Lower lobe of right lung (tissue), 2 donors: Measurements from ENCODE around the gene EMX2. TPM values are rescaled to one million over a fixed set of nuclear protein-coding genes. Genes with fewer than 3 reads are reported as not detected.

ENCODE experiments used
- ATAC-seq, 2 donors: fragments of 200-7000 bp; cut with Tn5 transposase; one replicate each; pipeline ENCODE4 v1.9.1; 2020 to 2022; ENCODE audit warnings: mild to moderate bottlenecking in 2 of 2, moderate library complexity in 2 of 2
- DNase-seq: peaks from one replicate; pipeline ENCODE4 v3.0.0-alpha.2; 2020
- H3K27ac ChIP-seq: fragments of 200-600 bp; one replicate; pipeline ENCODE4 v1.8.0; 2022
- H3K27me3 ChIP-seq: fragments of 200-600 bp; one replicate; pipeline ENCODE4 v1.8.0; 2022; ENCODE audit warnings: low read depth
- H3K36me3 ChIP-seq: fragments of 200-600 bp; one replicate; pipeline ENCODE4 v1.8.0; 2022; ENCODE audit warnings: mild to moderate bottlenecking
- H3K4me1 ChIP-seq: fragments of 200-600 bp; one replicate; pipeline ENCODE4 v1.8.0; 2022
- H3K4me3 ChIP-seq: fragments of 200-600 bp; one replicate; pipeline ENCODE4 v1.8.0; 2022; ENCODE audit warnings: mild to moderate bottlenecking
- H3K9me3 ChIP-seq: fragments of 200-600 bp; one replicate; pipeline ENCODE4 v1.8.0; 2022
- intact Hi-C: fragments of 100-400 bp; cut with DNase I; formaldehyde crosslinking; loops from one replicate; pipeline ENCODE4 v1.11.0; 2022
- total RNA-seq: library from RNA; stranded (reverse); fragmentation: NEBNext Ultra II Directional; extraction: Animal tissue kit (Norgen Biotek cat#: 25700); gene quantifications from one replicate; pipeline ENCODE4 v1.2.1, GENCODE V29; 2021
- TF ChIP-seq, protein P1 (sequence below): fragments of 200-600 bp; IDR thresholded peaks from one replicate; pipeline ENCODE4 v1.8.0; 2022; ENCODE audit warnings: antibody characterized with exemption, mild to moderate bottlenecking
- donor health status: DM: no; HTN: yes; CAD: no; lungs with severe emphysema.

The EMX2 gene
- total RNA-seq, 1 donor from 2014 or later: not detected

- Histone ChIP-seq H3K27me3 (peaks cover 75% of the 10 kb centered on the region), H3K9me3 (no peaks in the 10 kb centered on the region), H3K36me3 (no peaks in the 10 kb centered on the region), H3K4me3 (no peak overlapping the region), H3K4me1 (no peaks in the 10 kb centered on the region), H3K27ac (no peak overlapping the region)
- DNase-seq: no peak
- TF ChIP-seq, protein P1, sequence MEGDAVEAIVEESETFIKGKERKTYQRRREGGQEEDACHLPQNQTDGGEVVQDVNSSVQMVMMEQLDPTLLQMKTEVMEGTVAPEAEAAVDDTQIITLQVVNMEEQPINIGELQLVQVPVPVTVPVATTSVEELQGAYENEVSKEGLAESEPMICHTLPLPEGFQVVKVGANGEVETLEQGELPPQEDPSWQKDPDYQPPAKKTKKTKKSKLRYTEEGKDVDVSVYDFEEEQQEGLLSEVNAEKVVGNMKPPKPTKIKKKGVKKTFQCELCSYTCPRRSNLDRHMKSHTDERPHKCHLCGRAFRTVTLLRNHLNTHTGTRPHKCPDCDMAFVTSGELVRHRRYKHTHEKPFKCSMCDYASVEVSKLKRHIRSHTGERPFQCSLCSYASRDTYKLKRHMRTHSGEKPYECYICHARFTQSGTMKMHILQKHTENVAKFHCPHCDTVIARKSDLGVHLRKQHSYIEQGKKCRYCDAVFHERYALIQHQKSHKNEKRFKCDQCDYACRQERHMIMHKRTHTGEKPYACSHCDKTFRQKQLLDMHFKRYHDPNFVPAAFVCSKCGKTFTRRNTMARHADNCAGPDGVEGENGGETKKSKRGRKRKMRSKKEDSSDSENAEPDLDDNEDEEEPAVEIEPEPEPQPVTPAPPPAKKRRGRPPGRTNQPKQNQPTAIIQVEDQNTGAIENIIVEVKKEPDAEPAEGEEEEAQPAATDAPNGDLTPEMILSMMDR: no peak
- intact Hi-C loops: no loop called here
- no peak for ATAC-seq
Measured at GRCh38 chr10:117556356-117556755, 13.8 kb downstream of the EMX2 start.

DNA sequence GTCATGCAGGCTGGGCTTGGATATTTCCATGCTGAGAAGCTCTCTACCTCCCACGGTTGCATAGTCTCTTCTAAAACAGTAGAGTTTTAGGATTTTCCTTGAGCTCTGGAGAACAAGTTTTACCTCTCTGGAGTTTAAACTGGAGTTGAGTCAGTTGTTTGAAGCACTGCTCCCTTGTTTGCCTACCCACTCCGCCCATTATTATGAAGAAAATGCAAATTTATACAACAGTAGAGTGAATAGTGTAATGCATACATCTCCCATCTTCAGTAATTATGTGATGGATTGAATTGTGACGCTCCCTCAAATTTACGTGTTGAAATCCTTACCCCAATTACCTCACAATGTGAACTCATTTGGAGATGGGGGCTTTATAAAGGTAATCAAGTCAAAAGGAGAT is 17.2 kb downstream of the EMX2 start:
- H3K27me3 ChIP-seq: peaks cover 54% of the 10 kb centered on the region
- H3K4me1 ChIP-seq: no peaks in the 10 kb centered on the region
- DNase-seq (no peak), ATAC-seq (no peak)
- H3K9me3 ChIP-seq: no peaks in the 10 kb centered on the region
- TF ChIP-seq, protein P1: no peak
- no peak overlapping the region for H3K4me3 ChIP-seq
- H3K36me3 ChIP-seq: no peaks in the 10 kb centered on the region
- no peak overlapping the region for H3K27ac ChIP-seq
- intact Hi-C loops: no loop called here

DNA sequence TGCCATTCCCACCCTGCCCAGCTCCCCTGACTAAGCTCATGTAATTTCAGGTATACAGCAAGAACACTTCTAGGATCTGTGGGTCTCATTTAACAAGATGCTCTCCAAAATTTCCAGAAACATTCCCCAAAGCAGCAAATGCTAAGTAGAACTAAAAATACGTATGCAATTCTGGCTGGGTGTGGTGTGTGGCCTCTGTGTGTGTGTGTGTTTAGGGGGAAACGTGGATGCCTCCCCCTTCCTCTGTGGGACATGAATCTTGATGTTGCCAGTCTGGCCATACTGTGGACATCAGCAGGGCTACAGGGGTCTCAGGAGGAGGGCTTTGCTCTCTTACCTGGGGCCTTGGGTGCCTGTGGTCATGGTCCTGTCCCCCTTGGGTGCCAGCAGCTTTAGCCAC is 18.4 kb downstream of the EMX2 start:
- Histone ChIP-seq H3K4me3 (no peak overlapping the region), H3K27me3 (peaks cover 44% of the 10 kb centered on the region), H3K4me1 (no peaks in the 10 kb centered on the region), H3K36me3 (no peaks in the 10 kb centered on the region), H3K9me3 (no peaks in the 10 kb centered on the region), H3K27ac (no peak overlapping the region)
- ATAC-seq (no peak), DNase-seq (no peak)
- intact Hi-C loops: no loop called here
- TF ChIP-seq, protein P1: no peak

- no peaks in the 10 kb centered on the region for H3K4me1 ChIP-seq
- peaks cover 41% of the 10 kb centered on the region for H3K27me3 ChIP-seq
- no peak for DNase-seq
Measured at GRCh38 chr10:117562220-117562619, 19.7 kb downstream of the EMX2 start.

DNA sequence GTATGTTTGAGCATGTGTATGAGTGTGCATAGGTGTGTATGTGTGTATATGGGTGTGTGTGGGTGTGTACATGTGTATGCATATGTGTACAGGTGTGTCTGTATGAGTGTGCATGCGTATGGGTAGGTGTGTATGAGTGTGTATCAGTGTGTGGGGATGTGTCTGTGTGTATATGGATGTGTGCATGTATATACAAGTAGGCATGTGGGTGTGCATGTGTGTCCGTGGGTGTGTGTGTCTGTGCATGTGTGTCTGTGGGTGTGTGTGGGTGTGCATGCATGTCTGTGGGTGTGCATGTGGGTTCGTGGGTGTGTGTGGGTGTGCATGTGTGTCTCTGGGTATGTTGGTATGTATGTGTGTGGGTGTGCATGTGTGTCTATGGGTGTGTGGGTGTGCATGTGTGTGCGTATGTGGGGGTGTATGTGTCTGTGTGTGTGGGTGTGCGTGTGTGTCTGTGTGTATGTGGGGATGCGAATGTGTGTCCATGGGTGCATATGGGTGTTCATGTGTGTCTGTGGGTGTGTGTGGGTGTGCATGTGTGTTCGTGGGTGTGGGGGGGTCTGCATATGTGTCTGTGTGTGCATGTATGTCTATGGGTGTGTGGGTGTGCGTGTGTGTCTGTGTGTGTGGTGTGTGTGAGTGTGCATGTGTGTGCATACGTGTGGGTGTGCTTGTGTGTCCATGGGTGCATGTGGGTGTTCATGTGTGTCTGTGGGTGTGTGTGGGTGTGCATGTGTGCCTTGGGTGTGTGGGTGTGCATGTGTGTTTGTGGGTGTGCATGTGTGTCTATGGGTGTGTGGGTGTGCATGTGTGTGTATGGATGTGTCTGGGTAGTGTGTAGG is 20.6 kb downstream of the EMX2 start:
- no peaks in the 10 kb centered on the region for H3K36me3 ChIP-seq
- TF ChIP-seq, protein P1: no peak
- no peaks in the 10 kb centered on the region for H3K4me1 ChIP-seq
- DNase-seq (no peak), ATAC-seq (no peak)
- H3K27me3 ChIP-seq: peaks cover 41% of the 10 kb centered on the region
- H3K9me3 ChIP-seq: no peaks in the 10 kb centered on the region
- intact Hi-C loops: no loop called here
- H3K27ac ChIP-seq: no peak overlapping the region
- no peak overlapping the region for H3K4me3 ChIP-seq

More at GRCh38 chr10:117562220-117562619, 19.7 kb downstream of the EMX2 start:
- Histone ChIP-seq H3K9me3 (no peaks in the 10 kb centered on the region), H3K4me3 (no peak overlapping the region), H3K27ac (no peak overlapping the region), H3K36me3 (no peaks in the 10 kb centered on the region)
- intact Hi-C loops: no loop called here
- no peak for ATAC-seq
- TF ChIP-seq, protein P1: no peak
